ENCODE data around the gene CNOT1.

The CNOT1 gene

GRCh38 chr16:58488531-58488930 lies 141.1 kb downstream of the CNOT1 start:
- no peak for DNase-seq (ENCODE audit: low read depth in 2 of 3, low spot score in 1 of 3)

DNA sequence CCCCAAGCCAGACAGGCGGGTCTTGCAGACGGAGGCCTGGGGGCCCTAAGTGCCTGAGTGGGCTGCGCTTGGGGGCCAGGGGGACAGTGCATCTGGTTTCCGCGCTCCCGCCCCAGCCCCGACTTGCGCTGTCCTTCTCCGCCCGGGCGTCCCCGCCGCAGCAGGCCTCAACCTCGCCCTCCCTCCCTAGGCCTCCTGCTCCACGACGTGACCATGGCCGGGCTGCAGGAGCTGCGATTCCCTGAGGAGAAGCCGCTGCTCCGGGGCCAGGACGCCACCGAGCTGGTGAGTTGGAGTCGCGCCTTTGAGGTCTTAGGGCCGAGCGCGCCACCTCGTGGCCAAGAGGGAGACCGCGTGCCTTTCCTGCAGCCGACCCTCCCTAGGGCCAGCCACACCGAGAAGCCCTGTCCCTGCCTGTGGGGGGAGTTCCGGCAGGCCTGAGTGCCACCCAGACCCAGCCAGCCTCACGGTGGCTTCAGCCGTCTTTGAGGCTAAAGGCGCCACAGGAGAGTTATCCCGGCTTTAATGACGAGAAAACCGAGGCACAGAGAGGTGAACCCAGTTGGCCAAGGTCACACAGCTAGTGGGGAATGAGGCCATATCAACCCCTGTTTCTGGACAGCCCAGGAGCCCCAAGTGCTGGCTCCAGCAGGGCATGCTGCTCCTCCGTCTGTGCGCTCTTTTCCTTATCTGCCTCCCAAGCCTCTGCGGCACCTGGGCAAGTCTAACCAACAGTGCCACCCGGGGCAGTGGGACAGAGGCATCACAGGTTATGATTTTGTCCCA lies 141.9 kb downstream of the CNOT1 start:
- DNase-seq (ENCODE audit: low read depth in 2 of 3, low spot score in 1 of 3): peak; percentile 42 to 71 (median 55)

GRCh38 chr16:58485184-58485887 lies 144.3 kb downstream of the CNOT1 start:
- DNase-seq (ENCODE audit: low read depth in 2 of 3, low spot score in 1 of 3): no peak

DNA sequence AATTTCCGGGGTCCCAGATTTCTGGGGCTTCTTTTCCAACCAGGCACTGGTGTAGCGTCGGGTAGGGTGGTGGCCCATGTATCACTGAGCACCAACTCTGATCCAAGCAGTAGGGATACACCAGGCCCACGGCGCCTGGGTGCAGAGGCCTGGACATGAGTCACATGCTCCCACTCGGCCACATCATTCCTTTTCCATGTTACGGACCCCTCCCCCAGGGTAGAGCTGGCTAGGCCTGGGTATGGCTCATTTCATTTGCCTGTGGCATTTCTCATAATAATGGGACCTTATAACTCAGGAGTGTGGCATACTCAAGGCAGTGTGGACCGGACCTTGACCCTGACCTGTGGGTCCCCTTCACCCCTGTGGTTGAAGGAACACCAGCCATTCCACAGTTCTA lies 147.7 kb downstream of the CNOT1 start:
- no peak for DNase-seq (ENCODE audit: low read depth in 2 of 3, low spot score in 1 of 3)

- no peak for DNase-seq (ENCODE audit: low read depth in 2 of 3, low spot score in 1 of 3)
These were observed 148.3 kb downstream of the CNOT1 start for GRCh38 chr16:58481226-58481869.

GRCh38 chr16:58478427-58478826 lies 151.2 kb downstream of the CNOT1 start:
- DNase-seq (ENCODE audit: low read depth in 2 of 3, low spot score in 1 of 3): no peak

DNA sequence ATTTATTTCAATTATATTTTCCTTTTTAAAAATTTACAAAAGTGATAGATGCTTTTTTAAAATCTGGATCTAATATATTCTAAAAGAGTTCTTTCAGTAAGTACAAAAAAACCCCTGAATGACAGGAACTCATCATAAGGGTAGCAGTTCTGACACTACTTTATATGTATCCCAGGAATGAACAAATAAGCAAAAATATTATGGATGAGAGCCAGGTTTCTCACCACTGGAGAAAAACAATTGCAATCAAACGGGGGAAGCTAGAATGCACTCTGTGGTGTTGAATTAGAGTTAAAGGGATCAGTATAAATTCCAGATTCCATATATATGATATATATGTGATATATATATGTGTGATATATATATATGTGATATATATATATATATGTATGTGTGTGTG lies 152.8 kb downstream of the CNOT1 start:
- DNase-seq (ENCODE audit: low read depth in 2 of 3, low spot score in 1 of 3): no peak

- DNase-seq (ENCODE audit: low read depth in 2 of 3, low spot score in 1 of 3): no peak
These were observed 154.5 kb downstream of the CNOT1 start for GRCh38 chr16:58475091-58475619.

- DNase-seq (ENCODE audit: low read depth in 2 of 3, low spot score in 1 of 3): no peak
These were observed 155.3 kb downstream of the CNOT1 start for GRCh38 chr16:58474296-58474695.

DNA sequence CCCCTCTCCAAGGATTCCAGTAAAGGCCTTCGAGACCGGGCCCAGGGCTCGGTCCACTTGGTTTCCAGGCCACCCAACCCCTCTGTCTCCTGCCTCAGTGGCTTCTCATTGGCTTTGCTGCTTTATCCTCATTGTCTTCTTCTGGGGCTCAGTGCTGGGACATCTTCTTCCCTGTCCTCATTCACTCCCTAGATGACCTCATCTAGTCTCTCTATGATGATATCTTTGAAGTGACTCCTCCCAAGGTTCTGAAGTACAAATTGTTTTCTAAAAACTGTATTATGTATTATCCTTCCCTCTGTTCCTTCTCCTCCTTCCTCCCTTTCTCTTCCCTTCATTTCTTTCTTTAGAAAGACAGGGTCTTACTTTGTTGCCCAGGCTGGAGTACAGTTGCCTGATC lies 156.8 kb downstream of the CNOT1 start:
- DNase-seq (ENCODE audit: low read depth in 2 of 3, low spot score in 1 of 3): no peak

DNA sequence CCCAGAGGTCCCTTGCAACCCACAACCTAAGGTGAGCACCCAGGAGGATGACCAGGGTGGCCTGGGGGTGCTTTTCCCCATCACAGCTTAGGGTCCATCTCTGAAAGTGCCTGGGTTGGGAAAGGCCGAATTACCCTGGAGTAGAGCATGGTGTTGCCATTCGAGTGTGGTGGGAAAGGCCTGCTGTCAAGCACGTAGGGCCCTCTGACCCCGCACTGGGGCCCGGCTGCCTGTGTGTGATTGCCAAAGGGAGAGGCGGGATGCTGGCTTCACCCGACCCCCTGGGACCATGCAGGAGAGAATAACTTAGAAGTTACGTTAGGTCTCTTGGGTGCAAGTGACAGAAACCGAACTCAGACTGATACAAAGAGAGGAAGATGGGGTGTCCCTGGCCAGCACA lies 157.4 kb downstream of the CNOT1 start:
- DNase-seq (ENCODE audit: low read depth in 2 of 3, low spot score in 1 of 3): no peak

GRCh38 chr16:58471209-58471975 lies 158.2 kb downstream of the CNOT1 start:
- no peak for DNase-seq (ENCODE audit: low read depth in 2 of 3, low spot score in 1 of 3)

All from stimulated activated CD4-positive, alpha-beta T cell treated with anti-CD3 and anti-CD28 coated beads, Interleukin-12 subunit alpha, Interleukin-12 subunit beta, amount 100 ng/mL, for 48 hours (primary cell).